GM19468 (cell line): ENCODE data around the gene TEX51.

Experiments
- ATAC-seq: cut with Tn5 transposase; IDR thresholded peaks from one replicate; pipeline ENCODE4 v1.9.1; 2021; ENCODE audit warnings: mild to moderate bottlenecking, moderate library complexity, moderate number of reproducible peaks; ENCODE audit not compliant: unreplicated experiment; ENCODE audit errors: extremely low read depth

The TEX51 gene

GRCh38 chr2:126911111-126911796 is 12.6 kb downstream of the TEX51 start:
- ATAC-seq = no peak

DNA sequence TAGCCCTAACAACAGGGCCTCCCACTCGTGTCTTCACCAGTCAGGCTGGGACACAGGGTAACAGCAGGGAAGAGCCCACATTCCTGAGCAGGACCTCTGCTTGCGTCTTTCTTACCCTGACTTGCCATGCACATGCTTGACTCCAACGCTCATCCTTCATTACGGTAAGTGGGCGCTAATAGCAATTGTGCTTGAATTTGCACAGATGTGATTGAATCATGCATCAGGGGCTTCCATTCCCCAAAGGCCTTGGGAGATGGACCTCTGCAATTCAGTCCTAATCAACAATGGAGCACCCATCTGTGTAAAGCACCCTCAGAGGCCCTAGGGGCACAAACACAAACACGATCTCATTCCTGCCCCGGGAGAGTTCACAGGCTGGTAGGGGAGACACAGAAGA is 13.5 kb downstream of the TEX51 start:
- ATAC-seq = no peak

DNA sequence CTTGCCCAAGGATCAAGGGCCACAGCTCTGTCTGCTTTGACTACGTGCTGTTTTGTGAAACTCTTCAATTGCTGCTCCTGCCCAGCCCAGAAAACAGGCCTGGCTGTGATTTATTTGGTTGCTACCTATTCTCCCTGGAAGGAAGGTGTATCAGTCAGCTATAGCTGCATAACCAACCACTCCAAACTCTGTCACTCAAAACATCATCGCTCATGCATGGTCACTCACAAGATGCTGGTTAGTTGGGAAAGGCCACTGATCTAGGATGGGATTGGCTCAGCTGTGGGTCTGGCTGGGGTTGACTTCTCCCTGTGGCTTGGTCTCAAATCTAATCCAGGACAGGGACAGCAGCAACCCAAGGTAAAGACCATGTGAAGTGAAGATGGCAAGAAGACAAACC is 14.6 kb downstream of the TEX51 start:
- ATAC-seq = no peak

- ATAC-seq = no peak
Measured at GRCh38 chr2:126913881-126914615, 15.4 kb downstream of the TEX51 start.

DNA sequence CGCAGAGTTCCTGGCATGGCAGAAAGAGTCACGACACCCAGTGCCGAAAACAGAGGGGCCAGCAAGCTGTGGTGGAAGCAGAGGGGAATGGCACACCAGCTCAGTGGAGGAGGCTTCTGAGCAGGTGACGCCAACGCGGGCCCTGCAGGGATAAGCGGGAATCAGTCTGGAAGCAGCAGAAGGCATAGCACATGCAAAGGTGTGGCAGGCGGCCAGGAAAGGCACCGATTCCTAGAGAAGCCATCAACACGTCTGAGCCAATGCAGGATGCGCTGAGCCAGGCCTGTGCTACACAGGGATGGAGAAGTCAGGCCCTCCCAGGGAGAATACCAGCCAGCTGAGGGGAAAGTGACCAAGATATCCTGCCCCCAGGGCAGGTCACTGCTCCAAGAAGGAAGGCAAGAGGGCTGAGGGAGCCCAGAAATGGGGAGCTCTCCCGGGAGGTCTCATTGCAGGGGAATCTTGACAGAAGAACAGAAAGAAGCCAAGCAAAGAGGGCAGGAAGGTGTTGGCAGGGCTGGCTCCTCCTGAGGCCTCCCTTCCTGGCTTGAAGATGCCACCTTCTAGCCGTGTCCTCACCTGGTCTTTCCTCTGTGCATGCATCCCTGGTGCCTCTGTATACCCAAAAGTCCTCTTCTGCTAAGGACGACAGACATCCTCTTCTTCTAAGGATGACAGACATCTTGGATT is 16.3 kb downstream of the TEX51 start:
- ATAC-seq = no peak

GRCh38 chr2:126915903-126916302 is 17.2 kb downstream of the TEX51 start:
- no peak for ATAC-seq

DNA sequence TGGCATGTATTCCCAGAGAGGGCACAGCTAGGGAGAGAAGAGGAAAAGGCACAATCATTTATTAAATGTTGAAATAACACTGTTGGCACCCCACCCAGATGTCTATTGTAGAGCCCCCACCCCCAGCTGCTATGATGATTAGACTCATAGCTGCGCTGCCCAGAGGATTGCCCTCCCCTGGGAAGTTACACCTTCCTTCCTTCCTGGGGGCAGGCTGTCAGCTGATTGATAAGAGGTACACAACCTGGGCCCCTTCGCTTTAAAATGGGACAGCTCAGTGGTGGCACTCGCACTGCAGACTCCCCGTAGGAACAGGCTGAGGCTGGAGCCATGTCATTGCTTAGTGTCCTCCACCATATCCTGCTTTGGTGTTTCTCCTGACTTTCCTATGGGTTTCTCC is 18.1 kb downstream of the TEX51 start:
- no peak for ATAC-seq

DNA sequence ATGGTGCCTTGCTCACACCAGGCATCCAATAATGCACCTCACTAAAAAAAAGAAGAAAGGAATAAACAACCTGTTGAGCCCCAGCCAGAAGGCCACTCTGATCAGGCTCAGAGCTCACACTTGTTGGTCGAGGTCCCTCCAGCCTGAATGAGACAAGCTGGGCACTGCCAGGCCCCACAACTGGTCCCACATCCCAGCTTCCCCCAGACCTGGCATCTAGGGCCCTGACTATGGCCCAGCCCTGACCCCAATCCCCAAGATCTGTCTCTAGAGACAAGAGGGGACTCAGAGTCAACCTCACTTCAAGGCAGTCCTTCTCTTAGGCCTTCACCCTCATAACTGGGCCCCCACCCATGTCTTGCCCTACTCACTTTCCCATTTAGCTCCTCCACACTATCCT is 22.4 kb downstream of the TEX51 start:
- ATAC-seq = no peak

DNA sequence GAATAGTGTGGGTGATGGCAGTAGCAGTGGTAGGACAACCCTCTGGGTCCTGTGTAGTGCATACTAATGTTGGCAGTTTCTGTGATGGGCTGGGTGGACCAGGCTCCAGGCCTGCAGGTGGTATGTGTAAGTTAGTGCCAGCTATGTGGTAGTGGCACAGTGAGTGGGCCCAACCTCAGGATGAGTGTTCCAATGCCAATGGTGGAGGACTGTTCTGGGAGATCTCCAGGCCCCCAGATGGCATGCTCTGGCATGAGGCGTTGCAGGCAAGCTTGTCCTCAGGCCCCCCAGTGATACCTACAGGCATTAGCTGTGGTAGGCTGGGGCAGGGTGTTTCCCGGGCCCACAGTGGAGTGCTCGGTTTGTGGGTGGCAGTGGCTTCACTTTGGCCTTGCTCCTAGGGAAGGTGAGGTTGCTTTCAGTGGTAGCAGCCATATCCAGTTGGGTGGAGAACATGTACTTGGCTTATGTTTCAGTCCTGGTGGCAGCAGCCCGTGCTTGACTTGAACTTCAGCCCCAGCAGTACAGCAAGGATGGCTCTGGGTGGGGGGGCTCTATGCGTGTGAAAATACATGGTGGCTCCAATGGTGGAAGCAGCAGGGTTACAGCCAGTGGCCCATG is 32.4 kb downstream of the TEX51 start:
- ATAC-seq = no peak

DNA sequence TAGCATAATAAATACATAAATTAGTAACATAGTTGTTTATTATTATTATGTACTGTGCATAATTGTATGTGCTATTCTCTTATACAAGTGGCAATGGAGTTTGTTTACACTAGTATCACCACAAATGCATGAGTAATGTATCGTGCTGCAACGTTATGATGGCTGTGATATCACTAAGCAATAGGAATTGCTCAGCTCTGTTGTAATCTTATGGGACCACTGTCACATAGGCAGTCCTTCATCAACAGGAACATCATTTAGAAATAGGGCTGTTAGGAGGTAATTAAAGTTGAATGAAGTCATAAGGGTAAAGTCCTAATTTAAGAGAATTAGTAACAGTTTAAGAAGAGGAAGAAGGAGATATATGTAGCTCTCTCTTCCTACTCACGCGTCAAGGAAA is 33.8 kb downstream of the TEX51 start:
- ATAC-seq = no peak

- ATAC-seq = no peak
Measured at GRCh38 chr2:126932966-126933710, 34.4 kb downstream of the TEX51 start.

DNA sequence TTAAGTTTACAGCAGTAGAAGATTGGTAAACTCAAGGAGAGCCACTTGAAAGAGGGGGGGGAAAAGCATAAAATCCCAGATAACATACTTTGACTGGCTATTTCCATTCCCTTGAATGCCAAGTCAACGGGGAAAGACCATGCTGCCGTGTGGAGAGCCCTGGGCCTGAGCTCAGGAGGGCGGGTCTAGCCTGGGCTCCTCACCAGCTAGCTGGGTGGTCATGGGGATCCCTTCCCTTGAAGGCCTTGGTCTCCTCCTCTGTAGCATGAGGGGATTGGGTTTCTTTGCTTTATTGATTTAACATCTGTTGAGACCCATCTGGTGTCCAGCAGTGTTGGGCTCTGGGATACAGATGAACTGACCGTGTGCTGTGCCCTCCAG is 35.0 kb downstream of the TEX51 start:
- ATAC-seq = no peak

DNA sequence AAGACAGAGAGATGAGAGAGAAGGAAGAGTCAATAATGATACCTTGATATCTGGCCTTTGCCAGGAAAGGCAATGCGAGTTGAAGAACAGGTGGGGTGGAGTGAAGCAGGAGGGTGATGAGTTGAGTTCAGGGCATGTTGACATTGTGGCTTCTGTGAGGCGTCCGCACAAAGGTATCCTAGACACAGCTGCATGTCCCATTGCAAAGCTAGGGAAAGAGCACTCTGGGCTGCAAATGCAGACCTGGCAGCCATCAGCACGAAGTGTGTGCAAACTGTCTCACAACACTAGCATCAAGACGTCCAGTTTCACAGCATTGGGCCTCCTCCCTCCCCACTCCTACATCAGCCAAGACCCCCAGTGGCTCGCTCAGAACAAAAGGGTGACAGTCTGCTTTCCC is 36.1 kb downstream of the TEX51 start:
- ATAC-seq = no peak

- no peak for ATAC-seq
Measured at GRCh38 chr2:126935774-126936173, 37.1 kb downstream of the TEX51 start.

DNA sequence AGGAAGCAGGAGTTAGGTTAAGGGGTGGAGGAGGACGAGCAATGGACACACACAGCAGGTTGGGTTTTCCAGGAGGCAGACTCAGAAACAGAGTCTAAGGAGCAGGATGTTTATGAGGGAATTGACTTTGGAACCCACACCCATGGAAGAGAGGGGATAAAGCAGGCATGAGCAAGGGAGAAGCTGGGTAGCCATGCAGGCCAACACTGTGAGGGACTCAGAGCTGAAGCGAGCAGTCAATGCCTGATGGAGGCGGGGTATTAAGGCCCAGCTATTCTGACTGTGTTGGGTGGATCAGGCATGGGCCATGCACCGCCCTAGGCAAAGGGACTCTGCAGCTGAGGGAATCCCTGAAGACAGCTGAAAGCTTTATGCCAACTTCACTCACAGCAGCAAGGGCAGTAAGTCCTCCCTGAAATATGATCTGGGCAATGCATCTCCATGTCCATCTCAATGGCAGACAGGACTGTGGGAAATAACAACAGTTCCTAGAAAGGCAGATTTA is 37.6 kb downstream of the TEX51 start:
- ATAC-seq = no peak

DNA sequence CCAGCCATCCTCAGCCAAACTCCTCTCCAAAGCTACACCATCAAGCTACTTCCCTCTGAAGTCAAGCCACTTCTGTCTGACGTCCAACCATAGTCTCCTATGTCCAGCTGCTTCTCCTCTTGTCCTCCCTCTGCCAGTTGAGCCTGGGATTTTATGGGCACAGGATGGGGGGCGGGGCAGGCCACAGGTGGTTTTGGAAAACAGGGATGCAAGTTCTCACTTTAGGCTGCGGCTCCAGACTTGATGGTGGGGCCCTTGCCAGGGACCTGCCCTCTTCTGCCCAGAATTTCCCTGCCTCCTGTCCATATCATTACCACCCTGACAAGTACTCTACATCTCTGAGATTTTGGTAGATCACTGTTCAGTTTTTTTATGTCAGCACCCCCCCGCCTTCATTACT is 41.6 kb downstream of the TEX51 start:
- no peak for ATAC-seq

DNA sequence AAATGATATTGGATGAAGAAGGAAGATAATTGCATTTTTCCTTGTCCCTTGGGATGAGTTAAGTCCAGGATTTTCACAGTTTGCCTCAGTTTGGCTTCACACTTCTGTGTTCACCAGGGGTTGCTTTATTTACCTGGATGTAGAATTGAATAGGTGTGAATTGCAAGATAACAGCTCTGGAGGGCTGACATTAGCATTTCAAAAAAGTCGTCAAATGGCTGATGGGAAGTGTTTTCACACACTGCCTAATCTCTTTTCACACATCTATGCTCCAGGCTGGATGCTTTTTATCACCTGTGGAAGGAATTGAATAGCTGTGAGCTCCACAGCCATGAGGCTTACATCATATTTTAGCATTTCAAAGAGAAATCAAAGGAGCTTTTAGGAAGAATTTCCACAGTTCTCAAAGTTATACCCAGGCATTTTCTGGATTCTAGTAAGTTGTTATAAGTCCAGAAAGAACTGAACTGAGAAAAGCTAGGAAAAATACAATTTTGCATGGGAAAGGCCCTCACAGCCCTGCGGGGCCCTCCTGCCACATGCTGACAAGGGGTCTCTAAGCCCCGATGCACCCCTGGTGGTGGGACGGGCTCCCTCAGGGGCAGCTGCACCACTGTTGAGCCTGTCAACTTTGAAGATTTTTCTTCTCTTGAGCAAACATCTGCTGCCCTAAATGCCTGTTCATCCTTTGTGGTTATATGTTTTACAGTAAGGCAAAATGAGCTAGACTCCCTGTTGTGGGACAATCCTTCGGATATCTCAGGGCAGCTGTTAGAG is 43.9 kb downstream of the TEX51 start:
- ATAC-seq = no peak

DNA sequence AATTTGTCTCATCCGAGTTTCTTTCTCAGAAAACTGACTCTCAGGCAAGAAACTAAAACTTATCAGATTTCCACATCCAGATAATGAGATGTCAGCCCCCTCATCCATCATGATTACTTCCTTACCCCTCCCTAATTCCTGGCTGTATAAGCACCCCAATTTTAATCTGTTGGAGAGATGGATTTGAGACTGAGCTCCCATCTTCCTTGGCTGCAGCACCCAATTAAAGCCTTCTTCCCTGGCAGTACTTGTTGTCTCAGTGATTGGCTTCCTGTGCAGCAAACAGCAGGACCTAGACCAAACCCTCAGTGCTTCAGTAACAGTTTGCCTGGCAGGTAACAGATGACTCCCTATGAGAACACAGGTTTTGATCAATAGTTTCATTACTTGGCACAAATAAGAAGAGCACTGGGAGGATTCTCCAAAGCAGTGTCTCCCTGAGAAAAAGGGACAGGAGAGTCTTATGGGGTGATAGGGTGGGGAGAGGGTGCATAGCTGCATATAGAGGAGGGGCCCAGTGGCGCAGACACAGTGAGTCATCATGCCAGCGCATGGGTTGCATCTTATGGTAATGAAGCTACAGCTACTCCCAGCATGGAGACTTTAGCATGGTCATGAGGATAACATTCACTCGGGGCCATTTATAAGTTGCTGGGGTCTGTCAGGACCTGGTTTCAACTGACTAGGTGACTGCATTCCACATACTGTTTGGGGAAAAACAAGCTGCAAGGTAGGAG is 45.1 kb downstream of the TEX51 start:
- no peak for ATAC-seq

DNA sequence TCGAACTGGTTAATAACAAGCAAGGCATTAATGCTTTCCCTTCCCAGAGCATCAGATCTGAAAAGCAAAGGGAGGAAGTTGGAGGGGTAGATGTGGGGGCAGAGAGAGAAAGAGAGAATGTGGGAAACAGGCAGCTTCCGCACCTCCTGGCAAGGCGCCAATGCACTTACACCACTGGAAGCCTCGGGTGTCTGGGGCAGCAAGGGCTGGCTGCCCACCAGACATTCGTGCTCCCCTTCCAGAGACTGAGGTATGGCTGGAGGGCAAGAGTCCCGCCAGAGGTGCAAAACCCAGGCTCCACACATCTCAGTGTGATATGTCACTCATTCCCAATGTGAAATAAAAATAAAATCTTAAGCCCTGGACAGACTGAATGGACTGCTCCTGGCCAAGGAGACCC is 46.4 kb downstream of the TEX51 start:
- ATAC-seq = no peak
